Activated naive CD8-positive, alpha-beta T cell (primary cell): ENCODE data around the gene TMX4.
"Not testable (repeated sequence)": the region's sequence is repeated elsewhere in the genome, so short reads cannot be mapped to it uniquely, and the experiment has no call there.

Experiments used
- H3K27ac Mint-ChIP-seq: one replicate; pipeline ENCODE4 v1.8.0; 2021; ENCODE audit warnings: mixed read lengths
- H3K27me3 Mint-ChIP-seq: one replicate; pipeline ENCODE4 v1.8.0; 2021; ENCODE audit warnings: mixed read lengths
- H3K36me3 Mint-ChIP-seq: one replicate; pipeline ENCODE4 v1.8.0; 2021; ENCODE audit warnings: mixed read lengths
- H3K4me1 Mint-ChIP-seq: one replicate; pipeline ENCODE4 v1.8.0; 2021; ENCODE audit warnings: low read depth, mixed read lengths
- H3K4me3 Mint-ChIP-seq: one replicate; pipeline ENCODE4 v1.8.0; 2021; ENCODE audit warnings: mild to moderate bottlenecking, mixed read lengths
- H3K9me3 Mint-ChIP-seq: one replicate; pipeline ENCODE4 v1.8.0; 2021; ENCODE audit warnings: low read depth, mixed read lengths

Gene TMX4

GRCh38 chr20:7959484-7959883, 60.1 kb downstream of the TMX4 start:
- Mint-ChIP-seq H3K4me1 (no peaks in the 10 kb centered on the region), H3K4me3 (no peak overlapping the region), H3K9me3 (no peaks in the 10 kb centered on the region), H3K27ac (no peak overlapping the region), H3K36me3 (no peaks in the 10 kb centered on the region), H3K27me3 (peaks cover 13% of the 10 kb centered on the region)

GRCh38 chr20:7956561-7956960, 63.0 kb downstream of the TMX4 start:
- not testable (repeated sequence) for H3K4me3 Mint-ChIP-seq, H3K9me3 Mint-ChIP-seq, H3K4me1 Mint-ChIP-seq, H3K27ac Mint-ChIP-seq, H3K36me3 Mint-ChIP-seq
- peaks cover 11% of the 10 kb centered on the region for H3K27me3 Mint-ChIP-seq

GRCh38 chr20:7950387-7950786, 69.2 kb downstream of the TMX4 start:
- Mint-ChIP-seq H3K27ac (no peak overlapping the region), H3K4me3 (no peak overlapping the region), H3K36me3 (peaks cover 2% of the 10 kb centered on the region)

GRCh38 chr20:7943891-7944290, 75.7 kb downstream of the TMX4 start:
- no peaks in the 10 kb centered on the region for H3K4me1 Mint-ChIP-seq
- no peak overlapping the region for H3K27ac Mint-ChIP-seq
- no peaks in the 10 kb centered on the region for H3K9me3 Mint-ChIP-seq
- H3K27me3 Mint-ChIP-seq = peaks cover 1% of the 10 kb centered on the region
- no peaks in the 10 kb centered on the region for H3K36me3 Mint-ChIP-seq
- no peak overlapping the region for H3K4me3 Mint-ChIP-seq

More at GRCh38 chr20:7950387-7950786, 69.2 kb downstream of the TMX4 start:
- H3K9me3 Mint-ChIP-seq = no peaks in the 10 kb centered on the region
- H3K27me3 Mint-ChIP-seq = peaks cover 3% of the 10 kb centered on the region
- H3K4me1 Mint-ChIP-seq = no peaks in the 10 kb centered on the region

- peaks cover 1% of the 10 kb centered on the region for H3K27me3 Mint-ChIP-seq
- H3K4me3 Mint-ChIP-seq = no peak within 1 kb of the TSS
- H3K4me1 Mint-ChIP-seq = no peaks in the 10 kb centered on the region
- no peaks in the 10 kb centered on the region for H3K36me3 Mint-ChIP-seq
- H3K27ac Mint-ChIP-seq = no peak within 1 kb of the TSS
- H3K9me3 Mint-ChIP-seq = no peaks in the 10 kb centered on the region
These were observed 79.2 kb downstream of the TMX4 start, which contains the start of gene HAO1 for GRCh38 chr20:7940341-7940740. TSS of gene HAO1 (minus strand) at chr20:7940458. CDS start at chr20:7940422, 36 bp downstream.

GRCh38 chr20:7939663-7940062, 79.9 kb downstream of the TMX4 start:
- Mint-ChIP-seq H3K4me1 (no peaks in the 10 kb centered on the region), H3K36me3 (no peaks in the 10 kb centered on the region), H3K4me3 (no peak overlapping the region), H3K27ac (no peak overlapping the region), H3K9me3 (no peaks in the 10 kb centered on the region), H3K27me3 (peaks cover 1% of the 10 kb centered on the region)

- Mint-ChIP-seq H3K27ac (no peak overlapping the region), H3K4me1 (no peaks in the 10 kb centered on the region), H3K9me3 (no peaks in the 10 kb centered on the region), H3K4me3 (no peak overlapping the region), H3K36me3 (no peaks in the 10 kb centered on the region), H3K27me3 (peaks cover 7% of the 10 kb centered on the region)
These were observed 81.5 kb downstream of the TMX4 start for GRCh38 chr20:7938058-7938457.

GRCh38 chr20:7937328-7937727, 82.2 kb downstream of the TMX4 start:
- Mint-ChIP-seq H3K4me1 (no peaks in the 10 kb centered on the region), H3K36me3 (no peaks in the 10 kb centered on the region), H3K4me3 (no peak overlapping the region), H3K27me3 (peaks cover 7% of the 10 kb centered on the region), H3K27ac (no peak overlapping the region), H3K9me3 (no peaks in the 10 kb centered on the region)

- H3K36me3 Mint-ChIP-seq = no peaks in the 10 kb centered on the region
- no peaks in the 10 kb centered on the region for H3K9me3 Mint-ChIP-seq
- H3K27me3 Mint-ChIP-seq = peaks cover 11% of the 10 kb centered on the region
- H3K4me1 Mint-ChIP-seq = no peaks in the 10 kb centered on the region
- H3K4me3 Mint-ChIP-seq = no peak overlapping the region
- H3K27ac Mint-ChIP-seq = no peak overlapping the region
These were observed 84.5 kb downstream of the TMX4 start for GRCh38 chr20:7935027-7935551.

GRCh38 chr20:7933346-7933745, 86.2 kb downstream of the TMX4 start:
- Mint-ChIP-seq H3K36me3 (no peaks in the 10 kb centered on the region), H3K4me3 (no peak overlapping the region), H3K27me3 (peaks cover 11% of the 10 kb centered on the region), H3K4me1 (no peaks in the 10 kb centered on the region), H3K9me3 (no peaks in the 10 kb centered on the region), H3K27ac (no peak overlapping the region)

GRCh38 chr20:7930343-7930742, 89.2 kb downstream of the TMX4 start:
- Mint-ChIP-seq H3K36me3 (no peaks in the 10 kb centered on the region), H3K9me3 (no peaks in the 10 kb centered on the region), H3K27ac (no peak overlapping the region), H3K27me3 (peaks cover 11% of the 10 kb centered on the region), H3K4me1 (no peaks in the 10 kb centered on the region), H3K4me3 (no peak overlapping the region)
